Measurements from ENCODE around the gene ADAMTS12.

Gene ADAMTS12

DNA sequence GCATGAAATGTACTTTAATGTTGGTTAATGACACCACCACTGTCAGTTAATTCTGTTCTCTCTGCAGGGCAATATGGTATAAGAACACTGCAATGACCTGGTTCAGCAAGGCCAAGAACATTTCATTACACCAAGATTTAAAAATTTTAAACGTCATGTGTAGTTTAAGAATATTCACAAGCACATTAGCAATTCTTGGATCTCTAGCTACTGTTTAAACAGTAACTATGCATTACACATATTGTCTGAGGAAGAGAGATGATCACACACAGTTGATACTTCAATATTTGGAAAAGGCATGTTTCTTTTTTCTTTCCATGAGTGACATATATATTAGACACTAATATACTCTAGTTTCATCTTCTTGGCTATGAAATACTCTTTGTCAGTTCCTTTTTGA is 143.0 kb downstream of the ADAMTS12 start:
- H3K27me3 ChIP-seq (ENCODE audit: insufficient read depth, low read length), result no peaks in the 10 kb centered on the region
- H3K4me1 ChIP-seq (ENCODE audit: insufficient read depth, low read length), result no peaks in the 10 kb centered on the region
- H3K4me3 ChIP-seq (ENCODE audit: low read length), result no peak overlapping the region
- no peak overlapping the region for H2AFZ ChIP-seq (ENCODE audit: low read depth, low read length)
- no peaks in the 10 kb centered on the region for H3K36me3 ChIP-seq (ENCODE audit: insufficient read depth, low read length)
- no peaks in the 10 kb centered on the region for H3K9me3 ChIP-seq (ENCODE audit: low read length)

DNA sequence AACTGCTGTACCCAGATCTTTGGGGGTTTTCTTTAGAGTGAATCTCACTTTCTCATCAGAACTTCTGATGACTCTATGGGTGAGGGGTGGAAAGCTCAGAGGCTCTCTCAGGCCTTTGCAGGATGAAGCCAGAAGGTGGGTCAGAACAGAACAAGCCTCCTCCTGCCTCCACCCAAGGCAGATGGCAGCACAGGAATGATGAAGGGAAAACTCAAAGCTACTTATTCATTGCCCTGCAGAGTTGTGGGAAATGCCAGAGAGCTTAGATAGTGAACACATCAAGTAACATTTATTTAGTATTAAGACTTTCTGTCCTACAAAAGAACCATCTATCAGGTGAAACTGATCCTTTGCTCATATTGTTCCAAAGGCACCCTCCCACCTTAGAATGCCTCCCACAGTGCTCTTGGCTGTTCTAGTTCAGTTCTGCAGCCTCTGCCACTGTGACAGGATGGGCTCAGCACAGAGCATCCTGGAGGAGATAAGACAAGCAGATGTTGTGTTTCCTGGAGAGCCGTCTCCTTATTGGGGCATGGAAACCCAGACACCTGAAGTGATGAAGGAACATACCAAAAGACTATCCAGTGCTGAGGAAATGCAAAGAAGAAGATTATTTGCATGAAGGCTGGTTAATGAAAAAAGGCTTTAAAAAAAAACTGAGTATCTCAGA is 146.6 kb downstream of the ADAMTS12 start:
- Histone ChIP-seq H3K27me3 (ENCODE audit: insufficient read depth, low read length) (no peaks in the 10 kb centered on the region), H3K4me1 (ENCODE audit: insufficient read depth, low read length) (no peaks in the 10 kb centered on the region), H2AFZ (ENCODE audit: low read depth, low read length) (no peak overlapping the region), H3K9me3 (ENCODE audit: low read length) (no peaks in the 10 kb centered on the region), H3K36me3 (ENCODE audit: insufficient read depth, low read length) (no peaks in the 10 kb centered on the region), H3K4me3 (ENCODE audit: low read length) (no peak overlapping the region)

DNA sequence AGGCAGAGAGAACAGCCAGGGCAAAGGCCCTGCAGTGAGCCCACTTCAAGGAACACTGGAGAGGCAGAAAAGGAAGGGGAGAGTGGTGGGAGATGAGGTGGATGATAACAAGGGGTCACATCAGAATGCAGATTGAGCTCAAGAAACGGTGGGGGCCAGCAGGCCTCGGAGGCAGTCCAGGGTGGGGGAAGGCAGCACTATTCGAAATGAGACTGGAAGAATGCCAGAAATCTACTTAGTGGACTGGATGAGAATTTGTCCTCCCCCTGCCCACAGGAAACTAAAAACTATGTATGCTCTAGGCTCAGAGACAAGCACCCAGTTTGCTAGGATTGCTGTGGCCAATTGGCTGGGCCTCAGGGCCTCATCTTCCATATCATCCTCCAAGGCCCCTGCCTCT is 148.7 kb downstream of the ADAMTS12 start:
- H3K27me3 ChIP-seq (ENCODE audit: insufficient read depth, low read length), result no peaks in the 10 kb centered on the region
- H3K4me3 ChIP-seq (ENCODE audit: low read length), result no peak overlapping the region
- H2AFZ ChIP-seq (ENCODE audit: low read depth, low read length), result no peak overlapping the region
- no peaks in the 10 kb centered on the region for H3K9me3 ChIP-seq (ENCODE audit: low read length)
- H3K36me3 ChIP-seq (ENCODE audit: insufficient read depth, low read length), result no peaks in the 10 kb centered on the region
- no peaks in the 10 kb centered on the region for H3K4me1 ChIP-seq (ENCODE audit: insufficient read depth, low read length)

DNA sequence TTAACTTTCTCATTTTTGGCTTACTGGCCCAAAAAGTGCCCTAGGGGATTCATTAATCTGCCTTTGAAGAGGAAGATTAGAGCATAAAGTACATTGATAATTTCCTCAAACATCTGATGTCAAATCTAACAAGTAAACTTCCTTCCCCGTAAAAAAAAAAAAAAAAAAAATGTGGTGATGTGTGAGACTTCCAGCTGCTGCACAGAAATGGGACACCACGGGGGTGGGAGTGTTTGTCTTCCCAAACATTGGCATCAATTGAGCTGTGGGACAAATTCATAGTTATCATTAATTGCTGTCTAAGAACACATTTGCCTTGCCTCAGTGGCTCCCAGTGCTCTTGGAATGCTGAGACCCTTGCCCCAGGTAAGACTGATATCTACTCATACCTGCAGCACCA is 149.6 kb downstream of the ADAMTS12 start:
- H3K4me1 ChIP-seq (ENCODE audit: insufficient read depth, low read length), result no peaks in the 10 kb centered on the region
- H3K27me3 ChIP-seq (ENCODE audit: insufficient read depth, low read length), result no peaks in the 10 kb centered on the region
- no peaks in the 10 kb centered on the region for H3K9me3 ChIP-seq (ENCODE audit: low read length)
- H3K36me3 ChIP-seq (ENCODE audit: insufficient read depth, low read length), result no peaks in the 10 kb centered on the region
- H2AFZ ChIP-seq (ENCODE audit: low read depth, low read length), result no peak overlapping the region
- no peak overlapping the region for H3K4me3 ChIP-seq (ENCODE audit: low read length)

DNA sequence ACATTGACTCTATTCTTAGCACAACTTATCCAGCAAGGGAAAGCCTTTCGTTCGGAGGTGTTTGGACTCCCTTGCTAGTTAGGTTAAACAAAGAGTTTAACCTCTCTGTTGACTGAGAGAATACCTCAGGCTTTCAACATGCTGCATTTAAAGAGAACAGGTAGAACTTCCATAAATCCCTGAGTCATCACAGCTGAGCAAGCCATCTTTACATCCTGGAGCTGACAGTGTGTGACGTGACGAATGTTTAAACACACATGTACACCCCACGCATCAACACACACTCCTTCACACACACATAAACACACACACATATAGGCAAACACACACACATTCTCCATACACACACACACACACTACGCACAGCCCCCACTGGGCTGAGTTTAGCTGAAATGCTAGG is 152.8 kb downstream of the ADAMTS12 start:
- Histone ChIP-seq H3K27me3 (ENCODE audit: insufficient read depth, low read length) (no peaks in the 10 kb centered on the region), H3K36me3 (ENCODE audit: insufficient read depth, low read length) (no peaks in the 10 kb centered on the region), H2AFZ (ENCODE audit: low read depth, low read length) (no peak overlapping the region), H3K4me3 (ENCODE audit: low read length) (no peak overlapping the region), H3K9me3 (ENCODE audit: low read length) (no peaks in the 10 kb centered on the region), H3K4me1 (ENCODE audit: insufficient read depth, low read length) (peaks cover 6% of the 10 kb centered on the region)

DNA sequence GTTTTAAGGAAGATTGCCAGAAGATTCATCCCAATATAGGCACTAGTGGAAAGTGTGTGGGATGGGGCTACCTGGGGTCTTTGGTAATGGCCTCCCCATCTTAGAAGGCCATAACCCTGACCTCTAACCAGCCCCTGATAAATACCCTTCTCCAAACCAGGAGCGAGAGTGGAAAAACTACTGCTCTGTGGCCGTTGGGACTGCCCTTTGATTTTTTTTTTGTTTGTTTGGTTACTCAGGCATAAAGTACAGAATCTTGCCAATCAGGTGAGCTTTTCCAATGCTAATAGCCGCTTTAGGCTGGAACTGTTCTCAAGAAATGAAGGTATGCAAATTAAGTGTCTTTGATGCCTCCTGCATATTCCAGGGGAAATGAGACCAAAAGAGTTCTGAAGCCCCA is 153.7 kb downstream of the ADAMTS12 start:
- Histone ChIP-seq H3K27me3 (ENCODE audit: insufficient read depth, low read length) (no peaks in the 10 kb centered on the region), H3K9me3 (ENCODE audit: low read length) (no peaks in the 10 kb centered on the region), H2AFZ (ENCODE audit: low read depth, low read length) (no peak overlapping the region)

GRCh38 chr5:33737697-33738096 is 154.1 kb downstream of the ADAMTS12 start:
- Histone ChIP-seq H3K9me3 (ENCODE audit: low read length) (no peaks in the 10 kb centered on the region), H3K4me1 (ENCODE audit: insufficient read depth, low read length) (peaks cover 13% of the 10 kb centered on the region), H3K27me3 (ENCODE audit: insufficient read depth, low read length) (no peaks in the 10 kb centered on the region), H3K36me3 (ENCODE audit: insufficient read depth, low read length) (no peaks in the 10 kb centered on the region), H3K4me3 (ENCODE audit: low read length) (no peak overlapping the region), H2AFZ (ENCODE audit: low read depth, low read length) (no peak overlapping the region)

More for the DNA sequence above, 153.7 kb downstream of the ADAMTS12 start:
- Histone ChIP-seq H3K36me3 (ENCODE audit: insufficient read depth, low read length) (no peaks in the 10 kb centered on the region), H3K4me1 (ENCODE audit: insufficient read depth, low read length) (peaks cover 13% of the 10 kb centered on the region), H3K4me3 (ENCODE audit: low read length) (no peak overlapping the region)

DNA sequence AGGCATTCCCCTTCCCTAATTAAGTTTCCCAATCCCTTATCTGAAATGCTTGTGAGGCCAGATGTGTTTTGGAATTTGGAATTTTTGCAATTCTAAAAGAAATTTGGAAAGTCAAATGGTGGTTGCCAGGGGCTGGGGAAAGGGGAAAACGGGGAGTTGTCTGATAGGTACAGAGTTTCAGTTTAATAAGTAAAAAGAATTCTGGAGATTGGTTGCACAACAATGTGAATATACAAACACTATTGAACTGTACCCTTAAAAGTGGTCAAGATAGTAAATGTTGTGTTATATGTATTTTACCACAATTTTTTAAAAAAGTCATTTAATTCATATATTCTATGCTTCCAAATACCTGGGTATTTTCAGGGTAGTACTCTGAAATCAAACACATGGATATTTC is 154.5 kb downstream of the ADAMTS12 start:
- H3K4me1 ChIP-seq (ENCODE audit: insufficient read depth, low read length), result peaks cover 13% of the 10 kb centered on the region

DNA sequence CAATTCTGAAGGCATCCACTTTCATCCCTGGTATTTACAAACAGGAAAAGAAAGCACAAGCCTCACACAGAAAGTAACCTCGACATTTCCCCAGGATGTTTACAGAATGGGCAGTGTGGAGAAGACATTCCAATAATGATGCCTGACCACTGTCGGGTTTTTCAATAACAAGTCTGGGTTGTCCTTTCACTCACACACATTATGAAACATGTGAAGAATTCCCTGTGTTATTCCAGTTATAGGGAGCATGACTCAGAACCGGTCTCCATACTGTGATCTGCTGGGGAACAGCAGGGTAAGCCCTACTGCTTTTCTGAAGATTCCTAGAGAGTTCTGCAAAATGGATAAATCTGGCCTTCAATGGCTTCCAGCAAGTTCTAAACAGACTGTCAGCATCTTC is 155.3 kb downstream of the ADAMTS12 start:
- no peaks in the 10 kb centered on the region for H3K27me3 ChIP-seq (ENCODE audit: insufficient read depth, low read length)
- H2AFZ ChIP-seq (ENCODE audit: low read depth, low read length), result no peak overlapping the region

More for the DNA sequence above, 154.5 kb downstream of the ADAMTS12 start:
- Histone ChIP-seq H2AFZ (ENCODE audit: low read depth, low read length) (no peak overlapping the region), H3K27me3 (ENCODE audit: insufficient read depth, low read length) (no peaks in the 10 kb centered on the region), H3K36me3 (ENCODE audit: insufficient read depth, low read length) (no peaks in the 10 kb centered on the region), H3K4me3 (ENCODE audit: low read length) (no peak overlapping the region), H3K9me3 (ENCODE audit: low read length) (no peaks in the 10 kb centered on the region)

GRCh38 chr5:33735072-33735471 is 156.7 kb downstream of the ADAMTS12 start:
- no peak overlapping the region for H2AFZ ChIP-seq (ENCODE audit: low read depth, low read length)
- H3K9me3 ChIP-seq (ENCODE audit: low read length), result no peaks in the 10 kb centered on the region
- H3K4me1 ChIP-seq (ENCODE audit: insufficient read depth, low read length), result peaks cover 13% of the 10 kb centered on the region
- H3K4me3 ChIP-seq (ENCODE audit: low read length), result no peak overlapping the region
- no peaks in the 10 kb centered on the region for H3K36me3 ChIP-seq (ENCODE audit: insufficient read depth, low read length)
- no peaks in the 10 kb centered on the region for H3K27me3 ChIP-seq (ENCODE audit: insufficient read depth, low read length)

More for the DNA sequence above, 155.3 kb downstream of the ADAMTS12 start:
- Histone ChIP-seq H3K9me3 (ENCODE audit: low read length) (no peaks in the 10 kb centered on the region), H3K4me1 (ENCODE audit: insufficient read depth, low read length) (peaks cover 13% of the 10 kb centered on the region), H3K36me3 (ENCODE audit: insufficient read depth, low read length) (no peaks in the 10 kb centered on the region), H3K4me3 (ENCODE audit: low read length) (no peak overlapping the region)

DNA sequence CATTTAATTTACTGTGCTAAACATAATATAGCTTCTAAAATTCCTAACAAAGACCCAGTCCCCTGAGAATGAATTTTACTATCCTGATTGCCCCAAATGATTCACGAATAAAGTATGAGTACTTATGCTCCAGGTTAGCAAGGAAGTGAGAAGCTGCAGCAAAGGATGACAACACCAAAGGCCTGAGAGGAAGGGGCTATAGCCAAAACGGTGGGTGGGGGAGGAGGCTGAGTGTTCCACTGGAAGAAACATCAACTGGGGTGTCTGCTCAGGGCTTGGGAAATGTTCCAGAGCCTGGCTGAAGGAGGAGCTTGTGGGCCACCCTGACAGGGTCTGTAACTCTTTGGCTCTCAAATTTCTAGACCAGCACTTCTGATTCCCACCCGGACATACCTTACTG is 157.3 kb downstream of the ADAMTS12 start:
- H3K36me3 ChIP-seq (ENCODE audit: insufficient read depth, low read length), result no peaks in the 10 kb centered on the region
- no peak overlapping the region for H2AFZ ChIP-seq (ENCODE audit: low read depth, low read length)
- H3K4me3 ChIP-seq (ENCODE audit: low read length), result no peak overlapping the region
- H3K9me3 ChIP-seq (ENCODE audit: low read length), result no peaks in the 10 kb centered on the region
- peaks cover 13% of the 10 kb centered on the region for H3K4me1 ChIP-seq (ENCODE audit: insufficient read depth, low read length)
- H3K27me3 ChIP-seq (ENCODE audit: insufficient read depth, low read length), result no peaks in the 10 kb centered on the region

DNA sequence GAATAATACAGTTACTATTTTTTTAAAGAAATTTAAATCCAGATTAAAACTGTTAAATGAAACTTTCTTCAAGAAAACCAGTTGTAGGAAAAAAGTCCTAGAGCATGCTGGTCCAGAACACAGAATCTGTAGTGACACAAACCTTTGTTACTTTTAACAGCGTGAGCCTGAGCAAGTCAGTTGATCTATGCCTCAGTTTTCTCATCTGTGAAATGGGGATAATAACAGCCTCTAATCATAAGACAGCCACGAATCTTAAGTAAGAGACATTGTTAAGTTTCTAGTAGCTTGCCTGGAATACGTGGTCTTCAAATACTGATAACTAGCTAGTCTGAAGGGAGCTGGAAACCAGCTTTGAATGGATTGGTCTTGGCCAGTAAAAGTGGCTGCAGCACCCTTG is 158.6 kb downstream of the ADAMTS12 start:
- Histone ChIP-seq H3K9me3 (ENCODE audit: low read length) (no peaks in the 10 kb centered on the region), H3K4me1 (ENCODE audit: insufficient read depth, low read length) (peaks cover 13% of the 10 kb centered on the region), H3K27me3 (ENCODE audit: insufficient read depth, low read length) (no peaks in the 10 kb centered on the region), H3K4me3 (ENCODE audit: low read length) (no peak overlapping the region), H3K36me3 (ENCODE audit: insufficient read depth, low read length) (no peaks in the 10 kb centered on the region), H2AFZ (ENCODE audit: low read depth, low read length) (no peak overlapping the region)

- no peaks in the 10 kb centered on the region for H3K27me3 ChIP-seq (ENCODE audit: insufficient read depth, low read length)
- H3K4me3 ChIP-seq (ENCODE audit: low read length), result no peak overlapping the region
- H3K4me1 ChIP-seq (ENCODE audit: insufficient read depth, low read length), result peaks cover 5% of the 10 kb centered on the region
- H3K9me3 ChIP-seq (ENCODE audit: low read length), result no peaks in the 10 kb centered on the region
- H2AFZ ChIP-seq (ENCODE audit: low read depth, low read length), result no peak overlapping the region
- no peaks in the 10 kb centered on the region for H3K36me3 ChIP-seq (ENCODE audit: insufficient read depth, low read length)
These were observed 165.2 kb downstream of the ADAMTS12 start for GRCh38 chr5:33726422-33727165.

Measured in neuron (in vitro differentiated cells).